ENCODE results near the gene SLIT3. TPM values are rescaled to one million over a fixed set of nuclear protein-coding genes. Genes with fewer than 3 reads are reported as not detected.

The SLIT3 gene
- total and polyA plus RNA-seq, 2 donors, result 64.7 to 109 TPM

GRCh38 chr5:168890816-168891812, 409.8 kb downstream of the SLIT3 start:
- H3K4me3 ChIP-seq (ENCODE audit: low read depth, low read length), result no peak overlapping the region
- 87% methylated on average over 6 of the region's 6 CpGs for WGBS
- H3K36me3 ChIP-seq (ENCODE audit: insufficient read depth), result no peaks in the 10 kb centered on the region
- no peak for DNase-seq (ENCODE audit: extremely low spot score)
- no peaks in the 10 kb centered on the region for H3K4me1 ChIP-seq (ENCODE audit: insufficient read depth)
- no peak overlapping the region for H3K27ac ChIP-seq (ENCODE audit: low read depth)

- no peak overlapping the region for H3K27ac ChIP-seq (ENCODE audit: low read depth)
- no peak for DNase-seq (ENCODE audit: extremely low spot score)
- 96% methylated on average over 1 of the region's 1 CpG for WGBS
These were observed 411.9 kb downstream of the SLIT3 start for GRCh38 chr5:168889039-168889438.

GRCh38 chr5:168887931-168888330, 413.0 kb downstream of the SLIT3 start:
- Histone ChIP-seq H3K4me3 (ENCODE audit: low read depth, low read length) (no peak overlapping the region), H3K36me3 (ENCODE audit: insufficient read depth) (no peaks in the 10 kb centered on the region), H3K27ac (ENCODE audit: low read depth) (no peak overlapping the region), H3K4me1 (ENCODE audit: insufficient read depth) (no peaks in the 10 kb centered on the region)
- 89% methylated on average over 3 of the region's 3 CpGs for WGBS
- DNase-seq (ENCODE audit: extremely low spot score), result no peak

More at GRCh38 chr5:168889039-168889438, 411.9 kb downstream of the SLIT3 start:
- Histone ChIP-seq H3K36me3 (ENCODE audit: insufficient read depth) (no peaks in the 10 kb centered on the region), H3K4me1 (ENCODE audit: insufficient read depth) (no peaks in the 10 kb centered on the region), H3K4me3 (ENCODE audit: low read depth, low read length) (no peak overlapping the region)

GRCh38 chr5:168886157-168886556, 414.8 kb downstream of the SLIT3 start:
- no peak for DNase-seq (ENCODE audit: extremely low spot score)
- Histone ChIP-seq H3K4me1 (ENCODE audit: insufficient read depth) (no peaks in the 10 kb centered on the region), H3K4me3 (ENCODE audit: low read depth, low read length) (no peak overlapping the region), H3K36me3 (ENCODE audit: insufficient read depth) (no peaks in the 10 kb centered on the region), H3K27ac (ENCODE audit: low read depth) (no peak overlapping the region)
- 75% methylated on average over 9 of the region's 9 CpGs for WGBS

- WGBS, result 68% methylated on average over 14 of the region's 14 CpGs
These were observed 415.4 kb downstream of the SLIT3 start for GRCh38 chr5:168885324-168886120.

GRCh38 chr5:168883991-168884390, 416.9 kb downstream of the SLIT3 start:
- Histone ChIP-seq H3K4me1 (ENCODE audit: insufficient read depth) (no peaks in the 10 kb centered on the region), H3K4me3 (ENCODE audit: low read depth, low read length) (no peak overlapping the region), H3K27ac (ENCODE audit: low read depth) (no peak overlapping the region), H3K36me3 (ENCODE audit: insufficient read depth) (no peaks in the 10 kb centered on the region)
- WGBS, result 77% methylated on average over 8 of the region's 8 CpGs
- DNase-seq (ENCODE audit: extremely low spot score), result no peak

More at GRCh38 chr5:168885324-168886120, 415.4 kb downstream of the SLIT3 start:
- Histone ChIP-seq H3K27ac (ENCODE audit: low read depth) (no peak overlapping the region), H3K4me3 (ENCODE audit: low read depth, low read length) (no peak overlapping the region), H3K36me3 (ENCODE audit: insufficient read depth) (no peaks in the 10 kb centered on the region), H3K4me1 (ENCODE audit: insufficient read depth) (no peaks in the 10 kb centered on the region)
- DNase-seq (ENCODE audit: extremely low spot score), result no peak

GRCh38 chr5:168883281-168883741, 417.6 kb downstream of the SLIT3 start:
- no peak overlapping the region for H3K4me3 ChIP-seq (ENCODE audit: low read depth, low read length)
- no peaks in the 10 kb centered on the region for H3K4me1 ChIP-seq (ENCODE audit: insufficient read depth)
- H3K27ac ChIP-seq (ENCODE audit: low read depth), result no peak overlapping the region
- whole genome bisulfite sequencing, result 84% methylated on average over 16 of the region's 16 CpGs
- DNase-seq (ENCODE audit: extremely low spot score), result no peak
- no peaks in the 10 kb centered on the region for H3K36me3 ChIP-seq (ENCODE audit: insufficient read depth)

- no peaks in the 10 kb centered on the region for H3K36me3 ChIP-seq (ENCODE audit: insufficient read depth)
- H3K4me3 ChIP-seq (ENCODE audit: low read depth, low read length), result no peak overlapping the region
- no peak for DNase-seq (ENCODE audit: extremely low spot score)
- WGBS, result 88% methylated on average over 12 of the region's 12 CpGs
- no peak overlapping the region for H3K27ac ChIP-seq (ENCODE audit: low read depth)
- no peaks in the 10 kb centered on the region for H3K4me1 ChIP-seq (ENCODE audit: insufficient read depth)
These were observed 418.7 kb downstream of the SLIT3 start for GRCh38 chr5:168882283-168882682.

- no peak for DNase-seq (ENCODE audit: extremely low spot score)
- H3K4me1 ChIP-seq (ENCODE audit: insufficient read depth), result no peaks in the 10 kb centered on the region
- no peak overlapping the region for H3K4me3 ChIP-seq (ENCODE audit: low read depth, low read length)
- H3K27ac ChIP-seq (ENCODE audit: low read depth), result no peak overlapping the region
- H3K36me3 ChIP-seq (ENCODE audit: insufficient read depth), result no peaks in the 10 kb centered on the region
- 81% methylated on average over 11 of the region's 11 CpGs for WGBS
These were observed 419.4 kb downstream of the SLIT3 start for GRCh38 chr5:168881427-168882149.

- Histone ChIP-seq H3K4me3 (ENCODE audit: low read depth, low read length) (no peak overlapping the region), H3K4me1 (ENCODE audit: insufficient read depth) (no peaks in the 10 kb centered on the region), H3K27ac (ENCODE audit: low read depth) (no peak overlapping the region), H3K36me3 (ENCODE audit: insufficient read depth) (no peaks in the 10 kb centered on the region)
- DNase-seq (ENCODE audit: extremely low spot score), result no peak
- 58% methylated on average over 8 of the region's 8 CpGs for WGBS
These were observed 421.0 kb downstream of the SLIT3 start for GRCh38 chr5:168879929-168880328.

- no peaks in the 10 kb centered on the region for H3K4me1 ChIP-seq (ENCODE audit: insufficient read depth)
- 94% methylated on average over 2 of the region's 2 CpGs for WGBS
- no peak for DNase-seq (ENCODE audit: extremely low spot score)
- H3K36me3 ChIP-seq (ENCODE audit: insufficient read depth), result no peaks in the 10 kb centered on the region
- no peak overlapping the region for H3K27ac ChIP-seq (ENCODE audit: low read depth)
- no peak overlapping the region for H3K4me3 ChIP-seq (ENCODE audit: low read depth, low read length)
These were observed 421.6 kb downstream of the SLIT3 start for GRCh38 chr5:168879331-168879730.

GRCh38 chr5:168878135-168878745, 422.7 kb downstream of the SLIT3 start:
- WGBS, result 75% methylated on average over 10 of the region's 10 CpGs
- Histone ChIP-seq H3K4me3 (ENCODE audit: low read depth, low read length) (no peak overlapping the region), H3K4me1 (ENCODE audit: insufficient read depth) (no peaks in the 10 kb centered on the region), H3K27ac (ENCODE audit: low read depth) (no peak overlapping the region), H3K36me3 (ENCODE audit: insufficient read depth) (no peaks in the 10 kb centered on the region)
- no peak for DNase-seq (ENCODE audit: extremely low spot score)

All from urinary bladder (tissue), 4 donors.